ENCODE results near the gene ASPHD1.
"Not testable (repeated sequence)": the region's sequence is repeated elsewhere in the genome, so short reads cannot be mapped to it uniquely, and the experiment has no call there.

Gene ASPHD1

DNA sequence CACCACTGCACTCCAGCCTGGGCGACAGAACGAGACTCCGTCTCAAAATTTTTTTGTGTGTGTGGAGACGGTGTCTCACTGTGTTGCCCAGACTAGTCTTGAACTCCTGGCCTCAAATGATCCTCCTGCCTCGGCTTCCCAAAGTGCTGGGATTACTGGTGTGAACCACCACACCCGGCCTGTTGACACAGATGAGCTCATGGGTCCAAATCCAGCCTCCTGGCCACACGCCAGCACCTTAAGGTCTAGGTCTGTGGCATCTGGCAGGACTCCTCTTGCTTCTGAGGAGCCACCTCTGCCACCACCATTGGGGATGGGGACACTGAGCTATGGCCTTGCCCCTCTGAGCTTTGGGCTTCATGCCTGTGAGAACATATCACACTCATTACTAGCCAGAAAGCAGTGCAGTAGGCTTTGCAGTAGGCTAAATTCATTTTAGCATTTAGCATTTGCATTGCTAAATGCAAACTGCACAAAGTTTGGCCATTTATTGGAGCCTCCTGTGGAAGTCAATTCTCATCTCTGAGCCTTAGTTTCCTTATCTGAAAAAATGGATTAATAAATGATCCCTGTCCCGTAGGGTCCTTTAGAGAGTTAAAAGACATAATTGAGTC, 31.8 kb upstream of the ASPHD1 start:
- TF ChIP-seq CTCF (IDR thresholded peaks at IDR 0.05; ENCODE audit: low read depth, low read length): no peak
- H3K4me3 ChIP-seq (replicated peaks in 1 of 2; ENCODE audit: low read depth in 2 of 2, low read length in 2 of 2): no peak overlapping the region
- DNase-seq (ENCODE audit: low read depth in 2 of 2): no peak

DNA sequence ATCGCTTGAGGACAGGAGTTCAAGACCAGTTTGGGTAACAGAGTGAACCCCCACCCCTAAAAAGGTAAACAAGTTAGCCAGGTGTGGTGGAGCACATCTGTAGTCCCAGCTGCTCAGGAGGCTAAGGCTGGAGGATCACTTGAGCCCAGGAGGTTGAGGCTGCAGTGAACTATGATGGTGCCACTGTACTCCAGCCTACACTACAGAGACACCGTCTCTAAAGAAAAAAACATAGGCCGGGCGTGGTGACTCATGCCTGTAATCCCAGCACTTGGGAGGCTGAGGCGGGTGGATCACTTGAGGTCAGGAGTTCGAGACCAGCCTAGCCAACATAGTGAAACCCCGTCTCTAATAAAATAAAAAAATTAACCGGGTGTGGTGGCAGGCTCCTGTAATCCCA, 31.2 kb upstream of the ASPHD1 start:
- not testable (repeated sequence) for H3K4me3 ChIP-seq (replicated peaks in 1 of 2; ENCODE audit: low read depth in 2 of 2, low read length in 2 of 2); DNase-seq (ENCODE audit: low read depth in 2 of 2)

DNA sequence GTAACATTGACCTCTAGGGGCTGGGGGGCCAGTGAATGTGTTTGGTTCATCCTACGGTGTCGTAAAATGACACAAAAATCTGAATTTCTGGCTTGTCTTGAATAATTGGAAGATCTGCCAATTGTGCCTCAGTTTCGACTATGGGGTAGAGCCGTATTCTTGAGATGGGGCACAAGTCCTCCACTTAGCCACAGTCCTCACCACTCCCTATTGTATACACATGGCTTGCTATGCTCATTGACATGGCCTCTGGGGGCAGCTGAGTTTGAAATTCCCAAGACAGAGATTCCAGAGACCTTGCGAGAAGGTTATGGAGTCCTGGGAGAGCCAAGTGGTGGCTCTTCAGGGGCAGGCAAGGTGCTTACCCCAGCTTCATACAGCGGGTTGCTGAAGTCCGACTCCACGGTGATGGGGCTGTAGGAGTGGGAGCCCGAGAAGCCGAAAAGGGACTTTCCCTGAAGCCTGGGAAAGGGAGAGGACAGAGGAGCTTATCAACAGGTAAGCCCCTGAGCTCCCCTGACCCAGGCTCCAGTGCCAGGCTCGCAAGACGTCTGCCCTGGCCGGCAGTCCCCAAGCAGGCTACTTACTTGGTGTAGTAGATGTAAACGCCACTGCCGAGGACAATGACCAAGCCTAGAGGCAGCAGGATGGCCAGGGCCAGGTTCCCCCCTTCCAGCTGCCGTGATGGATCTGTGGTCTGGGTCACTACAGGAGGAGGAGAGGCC, 28.3 kb upstream of the ASPHD1 start:
- DNase-seq (ENCODE audit: low read depth in 2 of 2): no peak
- no peak for TF ChIP-seq CTCF (IDR thresholded peaks at IDR 0.05; ENCODE audit: low read depth, low read length)
- no peak overlapping the region for H3K4me3 ChIP-seq (replicated peaks in 1 of 2; ENCODE audit: low read depth in 2 of 2, low read length in 2 of 2)

- DNase-seq (ENCODE audit: low read depth in 2 of 2): no peak
- TF ChIP-seq CTCF (IDR thresholded peaks at IDR 0.05; ENCODE audit: low read depth, low read length): no peak
- no peak overlapping the region for H3K4me3 ChIP-seq (replicated peaks in 1 of 2; ENCODE audit: low read depth in 2 of 2, low read length in 2 of 2)
These were observed 27.0 kb upstream of the ASPHD1 start for GRCh38 chr16:29873319-29873718.

- TF ChIP-seq CTCF (IDR thresholded peaks at IDR 0.05; ENCODE audit: low read depth, low read length): no peak
- DNase-seq (ENCODE audit: low read depth in 2 of 2): no peak
- H3K4me3 ChIP-seq (replicated peaks in 1 of 2; ENCODE audit: low read depth in 2 of 2, low read length in 2 of 2): no peak overlapping the region
These were observed 25.1 kb upstream of the ASPHD1 start for GRCh38 chr16:29875206-29875605.

DNA sequence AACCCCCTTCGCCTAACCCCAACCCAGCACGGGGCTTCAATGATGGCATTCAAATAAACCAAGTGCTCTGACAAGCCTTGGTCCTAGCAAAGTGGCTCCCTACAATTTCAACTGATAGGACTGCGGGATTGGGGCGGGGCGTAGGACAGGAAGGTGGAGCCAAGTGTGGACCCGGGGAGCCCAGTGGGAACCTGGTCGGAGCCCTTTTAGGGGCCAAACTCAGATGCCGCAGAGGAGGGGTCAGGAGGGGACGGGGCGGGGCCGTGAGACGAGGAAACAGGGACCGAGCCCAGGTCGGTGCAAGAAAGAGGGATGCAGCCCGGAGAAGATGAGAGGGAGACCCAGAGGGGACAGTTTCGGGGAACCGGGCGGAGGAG, 24.1 kb upstream of the ASPHD1 start:
- no peak for DNase-seq (ENCODE audit: low read depth in 2 of 2)
- H3K4me3 ChIP-seq (replicated peaks in 1 of 2; ENCODE audit: low read depth in 2 of 2, low read length in 2 of 2): peak overlapping the region; percentile 18 to 22
- no peak for TF ChIP-seq CTCF (IDR thresholded peaks at IDR 0.05; ENCODE audit: low read depth, low read length)

DNA sequence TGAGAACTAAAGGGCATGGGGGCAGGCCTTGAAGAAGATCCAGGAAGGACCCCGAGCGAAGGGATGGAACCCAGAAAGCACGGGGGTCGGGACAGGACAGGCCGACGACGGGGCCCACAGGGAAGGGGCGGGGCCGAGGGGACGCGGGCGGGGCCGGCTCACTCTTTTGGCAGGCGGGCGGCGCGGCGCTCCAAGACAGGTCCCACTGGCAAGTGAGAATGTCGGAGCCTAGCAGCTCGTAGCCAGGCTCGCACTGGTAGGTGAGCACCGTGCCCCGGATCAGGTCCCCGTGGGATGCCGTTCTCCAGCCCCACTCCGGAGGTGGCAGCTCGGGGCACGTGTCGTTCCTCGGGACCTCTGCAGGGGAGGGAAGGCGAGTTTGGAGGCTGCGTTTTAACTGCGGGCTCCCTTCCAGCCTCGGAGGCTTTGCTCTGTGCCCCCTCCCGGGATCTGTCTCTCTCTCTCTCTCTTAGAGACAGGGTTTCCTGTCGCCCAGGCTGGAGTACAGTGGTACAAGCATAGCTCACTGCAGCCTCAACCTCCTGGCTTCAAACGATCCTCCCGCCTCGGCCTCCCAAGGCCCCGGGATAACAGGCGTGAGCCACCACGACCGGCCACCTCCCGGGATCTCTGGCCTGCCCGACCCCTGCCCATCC, 23.6 kb upstream of the ASPHD1 start:
- DNase-seq (ENCODE audit: low read depth in 2 of 2): no peak
- TF ChIP-seq CTCF (IDR thresholded peaks at IDR 0.05; ENCODE audit: low read depth, low read length): no peak
- peak overlapping the region; percentile 18 to 22 for H3K4me3 ChIP-seq (replicated peaks in 1 of 2; ENCODE audit: low read depth in 2 of 2, low read length in 2 of 2)

All from cardiac fibroblast (primary cell).